K562 (cell line): ENCODE data around the gene E2F3. TPM values are rescaled to one million over a fixed set of nuclear protein-coding genes. Genes with fewer than 3 reads are reported as not detected.

Experiments
- ASH1L ChIP-seq: fragments of 450-650 bp; IDR thresholded peaks from 2 replicates; pipeline ENCODE4 v1.6.1; 2018; ENCODE audit warnings: borderline replicate concordance, mild to moderate bottlenecking, low read depth; ENCODE audit not compliant: partially characterized antibody
- CBX1 ChIP-seq: sonication (generic); IDR thresholded peaks from 2 replicates; pipeline ENCODE4 v1.6.1; 2016; ENCODE audit warnings: antibody characterized with exemption, low read depth, mild to moderate bottlenecking
- KDM5B ChIP-seq: fragments of 200-600 bp; sonication (generic); IDR thresholded peaks from 2 replicates; pipeline ENCODE4 v1.6.1; 2012; ENCODE audit warnings: low read depth, mild to moderate bottlenecking, moderate library complexity, low read length, control low read depth, inconsistent platforms; ENCODE audit not compliant: insufficient replicate concordance
- KLF6 ChIP-seq: fragments of 250-450 bp; sonication (Bioruptor Pico); IDR thresholded peaks from 2 replicates; pipeline ENCODE4 v1.4.0; 2020; ENCODE audit warnings: mild to moderate bottlenecking, moderate library complexity, borderline replicate concordance
- LARP7 ChIP-seq: fragments of 450-650 bp; IDR thresholded peaks from 2 replicates; pipeline ENCODE4 v1.6.1; 2016
- MTA3 ChIP-seq: fragments of 450-650 bp; formaldehyde crosslinking; IDR thresholded peaks from 2 replicates; pipeline ENCODE4 v1.6.1; 2017; ENCODE audit warnings: mild to moderate bottlenecking, borderline replicate concordance
- NFYB ChIP-seq: IDR thresholded peaks from 2 replicates; pipeline ENCODE4 v1.6.1; 2011; ENCODE audit warnings: mild to moderate bottlenecking, moderate library complexity; ENCODE audit not compliant: insufficient read length; ENCODE audit errors: extremely low read depth
- POLR3A ChIP-seq: IDR thresholded peaks from 2 replicates; pipeline ENCODE4 v1.6.1; 2011; ENCODE audit warnings: borderline replicate concordance, mild to moderate bottlenecking, moderate library complexity; ENCODE audit not compliant: insufficient read length, insufficient read depth; ENCODE audit errors: extremely low read depth
- PTBP1 ChIP-seq: fragments of 200-400 bp; formaldehyde crosslinking; IDR thresholded peaks from 2 replicates; pipeline ENCODE4 v1.6.1; 2017; ENCODE audit warnings: low read depth, low read length
- RAD21 ChIP-seq, 2 experiments: fragments of 250-450 bp in 1 of 2; fragments of 450-650 bp in 1 of 2; sonication (Bioruptor Pico) in 1 of 2; formaldehyde crosslinking in 1 of 2; IDR thresholded peaks in 1 of 2; conservative IDR thresholded peaks in 1 of 2; 2 replicates each; pipeline versions ENCODE4 v1.4.0 to v1.8.0; 2020 to 2022; ENCODE audit warnings: mild to moderate bottlenecking in 2 of 2, moderate library complexity in 1 of 2
- RFX5 ChIP-seq: IDR thresholded peaks from 2 replicates; pipeline ENCODE4 v1.6.1; 2011; ENCODE audit warnings: low read depth, mild to moderate bottlenecking, improper control_type of control experiment, low read length
- SOX6 ChIP-seq: fragments of 450-650 bp; IDR thresholded peaks from 2 replicates; pipeline ENCODE4 v1.6.1; 2014; ENCODE audit warnings: mild to moderate bottlenecking
- ZFP1 ChIP-seq: fragments of 450-650 bp; formaldehyde crosslinking; IDR thresholded peaks from 2 replicates; pipeline ENCODE4 v1.4.0; 2020; ENCODE audit warnings: mild to moderate bottlenecking, mixed read lengths
- ZNF263 ChIP-seq: sonication (generic); formaldehyde crosslinking; IDR thresholded peaks from 2 replicates; pipeline ENCODE4 v1.8.0; 2022; ENCODE audit warnings: mild to moderate bottlenecking, missing genetic modification reagents, borderline replicate concordance
- ZNF644 ChIP-seq: fragments of 200-800 bp; sonication (Bioruptor generic); IDR thresholded peaks from 2 replicates; pipeline ENCODE4 v1.6.1; 2016; ENCODE audit warnings: low read depth, missing genetic modification characterization, missing compliant biosample characterization
- polyA plus RNA-seq, 8 experiments: library from polyadenylated mRNA; depleted of rRNA in 4 of 8; stranded (reverse) in 5 of 8; unstranded in 3 of 8; fragments of >200 nt; fragmentation: Nextera tagmentation in 2 of 8; fragmentation: Illumina TruSeq in 1 of 8; extraction: Ambion mirVana in 2 of 8; extraction: Trizol in 1 of 8; gene quantifications; 2 replicates each; pipeline versions ENCODE4 v1.2.1 to v1.2.3, GENCODE V29; 2011 to 2014; ENCODE audit warnings: inconsistent platforms in 1 of 8, missing spikeins in 1 of 8
- total RNA-seq, 7 experiments: library from RNA; depleted of rRNA in 6 of 7; stranded (reverse); fragments of >200 nt in 6 of 7; fragmentation: Illumina TruSeq in 2 of 7; extraction: Trizol in 2 of 7; gene quantifications; 2 replicates each; pipeline versions ENCODE4 v1.2.1 to v1.2.3, GENCODE V29; 2011 to 2021; ENCODE audit warnings: low replicate concordance in 1 of 7
- TF ChIP-seq, protein P1 (sequence below): sonication (generic); formaldehyde crosslinking; IDR thresholded peaks from 2 replicates; pipeline ENCODE4 v1.8.0; 2022; ENCODE audit warnings: mild to moderate bottlenecking, missing genetic modification reagents
- TF ChIP-seq, protein P2 (sequence below): fragments of 450-650 bp; IDR thresholded peaks from 2 replicates; pipeline ENCODE4 v1.6.1; 2017; ENCODE audit warnings: antibody characterized with exemption, mild to moderate bottlenecking
- TF ChIP-seq, protein P3 (sequence below): fragments of 450-650 bp; IDR thresholded peaks from 2 replicates; pipeline ENCODE4 v1.6.1; 2016; ENCODE audit warnings: antibody characterized with exemption

E2F3 gene
- total and polyA plus RNA-seq, 9 of the 15 experiments (the other 6 are each of a cell fraction or from before 2014, with no cell fraction given) = 11.1 to 44.7 (median 27.2) TPM

DNA sequence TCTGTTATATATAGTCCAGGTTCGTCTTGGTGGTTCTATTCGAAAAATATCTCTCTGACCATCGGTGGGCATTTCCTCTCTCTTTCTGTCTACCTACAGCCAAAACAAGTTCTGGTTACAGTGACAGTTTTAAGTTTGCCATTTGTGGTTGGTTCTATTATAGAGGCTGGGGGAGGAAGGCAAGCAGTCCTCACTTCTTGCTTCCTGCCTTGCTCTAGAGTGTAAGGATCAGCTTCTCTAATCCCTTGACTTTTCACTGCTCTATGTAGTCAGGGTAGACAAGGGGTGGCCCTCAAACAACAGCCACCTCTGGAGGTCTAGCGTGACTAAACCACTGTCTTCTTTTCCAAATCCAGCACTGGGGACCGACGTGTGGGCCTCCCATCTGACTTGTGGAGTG, 16.1 kb downstream of the E2F3 start (continued):
- TF ChIP-seq, protein P1, sequence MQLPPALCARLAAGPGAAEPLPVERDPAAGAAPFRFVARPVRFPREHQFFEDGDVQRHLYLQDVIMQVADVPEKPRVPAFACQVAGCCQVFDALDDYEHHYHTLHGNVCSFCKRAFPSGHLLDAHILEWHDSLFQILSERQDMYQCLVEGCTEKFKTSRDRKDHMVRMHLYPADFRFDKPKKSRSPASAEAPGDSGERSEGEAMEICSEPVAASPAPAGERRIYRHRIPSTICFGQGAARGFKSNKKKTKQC (CRISPR knock-in tag) = no peak
- peak; percentile 25 to 52; a peak in 3 of 4 replicates for TF ChIP-seq RAD21 (CRISPR knock-in tag; conservative IDR thresholded peaks at IDR 0.05 in 1 of 2, IDR thresholded peaks at IDR 0.05 in 1 of 2)
- TF ChIP-seq NFYB = no peak
- TF ChIP-seq, protein P2, sequence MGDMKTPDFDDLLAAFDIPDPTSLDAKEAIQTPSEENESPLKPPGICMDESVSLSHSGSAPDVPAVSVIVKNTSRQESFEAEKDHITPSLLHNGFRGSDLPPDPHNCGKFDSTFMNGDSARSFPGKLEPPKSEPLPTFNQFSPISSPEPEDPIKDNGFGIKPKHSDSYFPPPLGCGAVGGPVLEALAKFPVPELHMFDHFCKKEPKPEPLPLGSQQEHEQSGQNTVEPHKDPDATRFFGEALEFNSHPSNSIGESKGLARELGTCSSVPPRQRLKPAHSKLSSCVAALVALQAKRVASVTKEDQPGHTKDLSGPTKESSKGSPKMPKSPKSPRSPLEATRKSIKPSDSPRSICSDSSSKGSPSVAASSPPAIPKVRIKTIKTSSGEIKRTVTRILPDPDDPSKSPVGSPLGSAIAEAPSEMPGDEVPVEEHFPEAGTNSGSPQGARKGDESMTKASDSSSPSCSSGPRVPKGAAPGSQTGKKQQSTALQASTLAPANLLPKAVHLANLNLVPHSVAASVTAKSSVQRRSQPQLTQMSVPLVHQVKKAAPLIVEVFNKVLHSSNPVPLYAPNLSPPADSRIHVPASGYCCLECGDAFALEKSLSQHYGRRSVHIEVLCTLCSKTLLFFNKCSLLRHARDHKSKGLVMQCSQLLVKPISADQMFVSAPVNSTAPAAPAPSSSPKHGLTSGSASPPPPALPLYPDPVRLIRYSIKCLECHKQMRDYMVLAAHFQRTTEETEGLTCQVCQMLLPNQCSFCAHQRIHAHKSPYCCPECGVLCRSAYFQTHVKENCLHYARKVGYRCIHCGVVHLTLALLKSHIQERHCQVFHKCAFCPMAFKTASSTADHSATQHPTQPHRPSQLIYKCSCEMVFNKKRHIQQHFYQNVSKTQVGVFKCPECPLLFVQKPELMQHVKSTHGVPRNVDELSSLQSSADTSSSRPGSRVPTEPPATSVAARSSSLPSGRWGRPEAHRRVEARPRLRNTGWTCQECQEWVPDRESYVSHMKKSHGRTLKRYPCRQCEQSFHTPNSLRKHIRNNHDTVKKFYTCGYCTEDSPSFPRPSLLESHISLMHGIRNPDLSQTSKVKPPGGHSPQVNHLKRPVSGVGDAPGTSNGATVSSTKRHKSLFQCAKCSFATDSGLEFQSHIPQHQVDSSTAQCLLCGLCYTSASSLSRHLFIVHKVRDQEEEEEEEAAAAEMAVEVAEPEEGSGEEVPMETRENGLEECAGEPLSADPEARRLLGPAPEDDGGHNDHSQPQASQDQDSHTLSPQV = peak; percentile 86
- no peak for TF ChIP-seq ZFP1 (CRISPR knock-in tag)
- no peak for TF ChIP-seq KLF6 (CRISPR knock-in tag)
- TF ChIP-seq, protein P3, sequence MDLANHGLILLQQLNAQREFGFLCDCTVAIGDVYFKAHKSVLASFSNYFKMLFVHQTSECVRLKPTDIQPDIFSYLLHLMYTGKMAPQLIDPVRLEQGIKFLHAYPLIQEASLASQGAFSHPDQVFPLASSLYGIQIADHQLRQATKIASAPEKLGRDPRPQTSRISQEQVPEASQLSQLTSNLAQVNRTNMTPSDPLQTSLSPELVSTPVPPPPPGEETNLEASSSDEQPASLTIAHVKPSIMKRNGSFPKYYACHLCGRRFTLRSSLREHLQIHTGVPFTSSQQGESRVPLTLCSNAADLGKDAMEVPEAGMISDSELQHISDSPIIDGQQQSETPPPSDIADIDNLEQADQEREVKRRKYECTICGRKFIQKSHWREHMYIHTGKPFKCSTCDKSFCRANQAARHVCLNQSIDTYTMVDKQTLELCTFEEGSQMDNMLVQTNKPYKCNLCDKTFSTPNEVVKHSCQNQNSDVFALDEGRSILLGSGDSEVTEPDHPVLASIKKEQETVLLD = peak; percentile 40; the same call in 1 of the 2 replicates
- peak; percentile 55; the same call in 1 of the 2 replicates for TF ChIP-seq ZNF263 (CRISPR knock-in tag)
- 0 out of 2 replicates have a peak, but pooled peaks have one; percentile 38 for TF ChIP-seq CBX1
- no peak for TF ChIP-seq PTBP1
- TF ChIP-seq SOX6 = peak; percentile 75; the same call in 1 of the 2 replicates
- no peak for TF ChIP-seq POLR3A
- TF ChIP-seq ASH1L = no peak
- no peak for TF ChIP-seq RFX5
- peak; percentile 28 for TF ChIP-seq KDM5B
- TF ChIP-seq MTA3 = peak; percentile 57; the same call in 1 of the 2 replicates
- TF ChIP-seq LARP7 = no peak
- no peak for TF ChIP-seq ZNF644 (tag)
